ENCODE data around the gene KRTAP2-2. TPM values are rescaled to one million over a fixed set of nuclear protein-coding genes. Genes with fewer than 3 reads are reported as not detected.
"Not testable (repeated sequence)": the region's sequence is repeated elsewhere in the genome, so short reads cannot be mapped to it uniquely, and the experiment has no call there.

Gene KRTAP2-2, protein sequence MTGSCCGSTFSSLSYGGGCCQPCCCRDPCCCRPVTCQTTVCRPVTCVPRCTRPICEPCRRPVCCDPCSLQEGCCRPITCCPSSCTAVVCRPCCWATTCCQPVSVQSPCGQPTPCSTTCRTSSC
- total RNA-seq (not detected), polyA plus RNA-seq (not detected)
- long read RNA-seq, donor 1 = 0 reads
- long read RNA-seq, donor 2 = 0 reads
- long read RNA-seq, donor 3 = 0 reads
- long read RNA-seq, donor 4 = 0 reads

DNA sequence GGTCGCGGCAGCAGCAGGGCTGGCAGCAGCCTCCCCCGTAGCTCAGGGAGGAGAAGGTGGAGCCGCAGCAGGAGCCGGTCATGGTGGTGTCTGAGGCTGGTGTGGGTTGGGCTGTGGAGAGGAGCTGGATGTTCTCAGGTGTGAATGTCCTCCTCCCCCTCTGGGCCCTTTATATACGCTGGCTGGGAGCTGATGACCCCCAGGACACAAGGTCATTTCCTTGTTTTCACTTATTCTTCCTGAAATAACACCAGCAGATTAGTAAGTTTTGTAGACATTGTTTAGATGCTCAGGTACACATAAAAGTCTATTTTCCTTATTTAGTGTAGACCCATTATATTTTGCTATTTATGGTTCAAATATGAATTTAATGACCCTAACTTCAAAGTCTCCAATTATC, at the start of gene KRTAP2-2:
Gene KRTAP2-2 (minus strand): TSS at position 101 of the 400 bp plus-strand sequence. CDS start 19 bp downstream, at position 82.
- DNase-seq; H3K4me1 ChIP-seq (ENCODE audit: control insufficient read depth, insufficient read depth, low read length); ATAC-seq; intact Hi-C loops (cut with DNase I); H3K27ac ChIP-seq (ENCODE audit: low read length); H3K27me3 ChIP-seq (ENCODE audit: control insufficient read depth, insufficient read depth); H3K9me3 ChIP-seq (ENCODE audit: control insufficient read depth, low read length); H3K4me3 ChIP-seq (ENCODE audit: low read length): not testable (repeated sequence)
- 39% methylated on average over 1 of the region's 6 CpGs for WGBS

DNA sequence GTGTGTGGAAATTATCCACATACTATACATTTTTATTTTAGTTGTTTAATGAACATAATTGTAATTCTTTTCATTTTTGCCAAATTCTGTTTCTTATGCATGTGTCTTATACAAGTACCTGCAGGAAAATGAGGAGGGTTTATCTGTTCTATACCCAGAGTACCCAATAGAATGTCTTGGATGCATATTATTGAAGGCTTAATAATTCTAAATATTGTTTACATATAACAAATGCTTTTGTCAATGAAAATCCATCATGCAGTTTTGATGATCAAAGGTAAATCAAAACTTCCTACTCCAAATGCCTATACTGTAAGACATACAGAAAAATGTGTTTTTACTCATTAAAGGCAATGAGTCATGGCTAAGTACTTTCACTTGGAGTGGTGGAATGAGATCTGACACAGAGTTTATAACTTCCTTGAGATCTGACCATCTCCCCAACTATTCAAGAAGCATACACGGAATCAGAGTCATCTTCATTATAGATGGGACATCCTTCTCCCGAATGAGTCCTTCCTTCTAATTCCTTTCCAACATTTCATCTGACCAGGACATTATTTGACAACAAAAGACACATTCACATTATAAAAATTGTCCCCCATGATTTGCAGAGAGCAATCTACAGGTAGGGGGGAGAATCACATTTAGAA, 49.5 kb upstream of the KRTAP2-2 start:
- H3K9me3 ChIP-seq (ENCODE audit: control insufficient read depth, low read length); H3K4me1 ChIP-seq (ENCODE audit: control insufficient read depth, insufficient read depth, low read length); H3K27me3 ChIP-seq (ENCODE audit: control insufficient read depth, insufficient read depth); ATAC-seq; intact Hi-C loops (cut with DNase I); H3K27ac ChIP-seq (ENCODE audit: low read length); H3K4me3 ChIP-seq (ENCODE audit: low read length); DNase-seq: not testable (repeated sequence)
- 67% methylated on average over 2 of the region's 2 CpGs for WGBS

DNA sequence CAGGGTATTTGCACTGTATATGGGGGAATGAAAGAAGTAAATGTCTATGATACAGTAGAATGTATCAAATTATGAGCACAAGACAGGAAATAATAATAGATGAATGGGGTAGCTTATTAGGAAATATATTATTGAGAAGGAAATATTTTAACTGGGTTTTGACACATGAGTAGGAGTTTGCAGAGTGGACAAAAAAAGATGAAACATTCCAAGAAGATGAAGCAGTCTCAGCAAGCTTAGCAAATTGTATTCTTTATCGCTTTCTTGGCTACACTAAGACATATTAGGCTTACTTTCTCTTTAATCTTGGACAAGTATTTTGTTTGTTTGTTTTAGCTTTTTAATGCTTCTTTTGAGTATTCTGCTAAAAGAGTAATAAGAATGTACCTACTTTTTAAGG, 48.9 kb upstream of the KRTAP2-2 start:
- WGBS = 91% methylated on average over 1 of the region's 1 CpG
- Histone ChIP-seq H3K27ac (ENCODE audit: low read length) (no peak overlapping the region), H3K4me3 (ENCODE audit: low read length) (no peak overlapping the region), H3K9me3 (ENCODE audit: control insufficient read depth, low read length) (no peaks in the 10 kb centered on the region), H3K27me3 (ENCODE audit: control insufficient read depth, insufficient read depth) (no peaks in the 10 kb centered on the region), H3K4me1 (ENCODE audit: control insufficient read depth, insufficient read depth, low read length) (no peaks in the 10 kb centered on the region)
- ATAC-seq (no peak), DNase-seq (no peak)
- intact Hi-C loops (cut with DNase I) = no loop called here

DNA sequence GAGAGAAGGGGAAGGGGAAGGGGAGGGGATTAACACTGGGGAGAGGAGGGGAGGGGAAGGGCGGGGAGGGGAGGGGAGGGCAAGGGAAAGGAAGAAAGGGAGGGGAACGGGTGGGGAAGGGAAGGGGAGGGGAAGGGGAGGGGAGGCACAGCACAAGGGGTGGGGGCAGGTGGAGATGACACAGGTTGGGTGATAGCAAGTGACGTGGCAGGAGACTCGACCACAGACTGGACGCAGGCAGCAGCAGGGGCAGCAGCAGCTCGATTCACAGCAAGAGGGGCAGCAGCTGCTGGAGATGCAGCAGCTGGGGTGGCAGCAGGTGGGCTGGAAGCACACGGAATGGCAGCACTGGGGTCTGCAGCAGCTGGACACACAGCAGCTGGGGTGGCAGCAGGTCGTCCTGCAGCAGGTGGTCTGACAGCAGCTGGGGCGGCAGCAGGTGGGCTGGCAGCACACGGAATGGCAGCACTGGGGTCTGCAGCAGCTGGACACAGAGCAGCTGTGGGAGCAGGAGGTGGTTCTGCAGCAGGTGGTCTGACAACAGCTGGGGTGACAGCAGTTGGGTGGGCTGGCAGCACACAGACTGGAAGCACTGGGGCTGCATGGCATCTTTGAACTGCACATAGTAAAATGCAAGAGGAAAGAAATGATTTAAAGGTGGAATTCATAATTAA, 46.7 kb upstream of the KRTAP2-2 start, which contains the start of gene KRTAP4-16:
Gene KRTAP4-16 (minus strand): TSS at position 624 of the 674 bp plus-strand sequence. CDS start 0 bp downstream, at position 624.
- no peak for ATAC-seq
- H3K27me3 ChIP-seq (ENCODE audit: control insufficient read depth, insufficient read depth) = no peaks in the 10 kb centered on the region
- WGBS = 45% methylated on average over 10 of the region's 10 CpGs

DNA sequence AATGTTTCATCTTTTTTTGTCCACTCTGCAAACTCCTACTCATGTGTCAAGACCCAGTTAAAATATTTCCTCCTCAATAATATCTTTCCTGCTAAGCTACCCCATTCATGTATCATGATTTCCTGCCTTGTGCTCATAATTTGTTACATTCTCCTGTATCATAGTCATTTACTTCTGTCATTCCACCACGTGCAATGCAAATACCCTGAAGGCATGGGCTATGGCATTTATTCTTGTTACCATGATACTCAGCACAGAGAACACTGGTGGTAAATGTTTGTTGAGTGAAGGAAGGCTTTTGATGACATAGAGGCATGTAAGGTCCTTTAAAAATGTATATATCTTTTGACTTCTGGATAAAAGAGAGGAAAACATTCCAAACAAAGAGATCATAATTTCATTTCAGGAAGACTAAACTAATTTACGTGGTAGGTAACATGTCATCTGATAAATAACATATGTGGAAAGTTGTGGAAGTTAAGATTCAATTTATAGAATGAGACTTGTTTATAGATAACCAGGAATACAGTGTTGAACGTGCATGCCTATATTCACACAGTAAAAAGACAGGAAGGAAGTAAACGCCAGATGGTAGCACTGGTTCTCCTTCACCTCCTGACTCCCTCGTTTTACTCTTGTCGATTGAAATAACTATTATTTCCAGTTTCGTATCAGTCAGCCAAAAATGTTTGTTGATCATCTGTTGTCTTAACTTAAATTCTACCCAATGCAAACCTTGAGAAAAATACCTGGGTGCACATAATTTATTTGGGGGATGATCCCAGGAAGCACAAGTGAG, 44.9 kb upstream of the KRTAP2-2 start:
- H3K4me3 ChIP-seq (ENCODE audit: low read length); H3K4me1 ChIP-seq (ENCODE audit: control insufficient read depth, insufficient read depth, low read length); H3K9me3 ChIP-seq (ENCODE audit: control insufficient read depth, low read length); H3K27ac ChIP-seq (ENCODE audit: low read length); H3K27me3 ChIP-seq (ENCODE audit: control insufficient read depth, insufficient read depth); ATAC-seq; DNase-seq; intact Hi-C loops (cut with DNase I): not testable (repeated sequence)
- WGBS = 48% methylated on average over 7 of the region's 7 CpGs

More for the DNA sequence above, 46.7 kb upstream of the KRTAP2-2 start, which contains the start of gene KRTAP4-16:
- H3K4me3 ChIP-seq (ENCODE audit: low read length) = no peak within 1 kb of the TSS
- H3K27ac ChIP-seq (ENCODE audit: low read length) = no peak within 1 kb of the TSS
- intact Hi-C loops (cut with DNase I) = no loop called here
- H3K4me1 ChIP-seq (ENCODE audit: control insufficient read depth, insufficient read depth, low read length) = no peaks in the 10 kb centered on the region
- H3K9me3 ChIP-seq (ENCODE audit: control insufficient read depth, low read length) = no peaks in the 10 kb centered on the region
- no peak for DNase-seq

DNA sequence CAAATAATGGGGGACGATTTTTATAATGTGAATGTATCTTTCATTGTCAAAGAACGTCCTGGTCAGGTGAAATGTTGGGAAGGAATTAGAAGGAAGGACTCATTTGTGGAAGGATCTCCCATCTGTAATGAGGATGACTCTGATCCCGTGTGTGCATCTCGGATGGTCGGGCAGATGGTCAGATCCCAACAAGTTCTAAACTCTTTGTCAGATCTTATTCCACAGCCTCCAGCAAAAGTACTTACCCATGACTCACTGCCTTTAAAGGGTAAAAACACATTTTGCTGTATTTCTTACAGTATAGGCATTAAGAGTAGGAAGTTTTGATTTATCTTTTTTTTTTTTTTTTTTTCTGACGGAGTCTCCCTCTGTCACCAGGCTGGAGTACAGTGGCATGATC, 43.5 kb upstream of the KRTAP2-2 start:
- Histone ChIP-seq H3K9me3 (ENCODE audit: control insufficient read depth, low read length) (no peaks in the 10 kb centered on the region), H3K4me3 (ENCODE audit: low read length) (no peak overlapping the region), H3K4me1 (ENCODE audit: control insufficient read depth, insufficient read depth, low read length) (no peaks in the 10 kb centered on the region), H3K27ac (ENCODE audit: low read length) (no peak overlapping the region), H3K27me3 (ENCODE audit: control insufficient read depth, insufficient read depth) (no peaks in the 10 kb centered on the region)
- ATAC-seq (no peak), DNase-seq (no peak)
- intact Hi-C loops (cut with DNase I) = no loop called here
- 81% methylated on average over 6 of the region's 6 CpGs for WGBS

DNA sequence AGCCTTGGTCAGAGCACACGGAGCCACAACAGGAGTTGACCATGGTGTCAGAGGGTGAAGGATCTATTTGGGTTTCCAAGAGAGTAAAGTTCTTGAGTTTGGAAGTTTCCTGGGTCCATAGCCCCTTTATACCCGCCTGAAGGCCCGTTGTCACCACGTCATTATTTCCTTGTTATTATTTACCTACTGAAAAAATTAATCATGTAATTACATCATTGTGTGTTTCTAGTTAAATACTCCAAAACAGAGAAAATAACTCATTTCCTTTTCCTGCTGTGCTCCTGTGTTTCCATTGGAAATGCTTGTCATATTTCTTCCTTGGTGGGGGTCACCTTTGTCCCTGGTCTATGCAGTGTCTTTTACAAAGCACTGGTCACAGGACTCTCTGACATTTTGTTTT, 43.0 kb upstream of the KRTAP2-2 start, which contains the start of gene KRTAP4-8:
Gene KRTAP4-8 (minus strand): TSS at position 101 of the 400 bp plus-strand sequence. CDS start 58 bp downstream, at position 43.
- ATAC-seq (no peak), DNase-seq (no peak)
- Histone ChIP-seq H3K4me1 (ENCODE audit: control insufficient read depth, insufficient read depth, low read length) (no peaks in the 10 kb centered on the region), H3K27me3 (ENCODE audit: control insufficient read depth, insufficient read depth) (no peaks in the 10 kb centered on the region), H3K9me3 (ENCODE audit: control insufficient read depth, low read length) (no peaks in the 10 kb centered on the region), H3K27ac (ENCODE audit: low read length) (no peak within 1 kb of the TSS), H3K4me3 (ENCODE audit: low read length) (no peak within 1 kb of the TSS)
- intact Hi-C loops (cut with DNase I) = no loop called here
- 58% methylated on average over 4 of the region's 4 CpGs for WGBS

DNA sequence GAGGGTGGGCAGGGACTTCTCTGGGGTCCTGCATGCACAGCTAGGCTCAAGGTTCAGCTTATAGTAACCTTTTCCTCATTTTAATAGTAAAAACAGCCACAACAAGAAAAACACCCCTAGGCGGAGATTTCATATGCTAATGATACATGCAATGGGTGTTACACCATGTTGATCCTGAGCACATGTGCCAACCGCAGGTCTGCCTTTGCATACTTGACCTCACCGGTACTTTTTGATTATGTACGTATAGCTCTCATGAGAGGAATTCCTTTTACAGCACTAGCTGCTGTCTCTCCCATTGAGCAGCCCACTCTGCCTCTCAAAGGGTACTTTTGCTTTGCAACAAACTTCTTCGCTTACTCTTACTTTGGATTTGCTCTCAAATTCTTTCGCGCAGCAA, 41.0 kb upstream of the KRTAP2-2 start:
- no peaks in the 10 kb centered on the region for H3K4me1 ChIP-seq (ENCODE audit: control insufficient read depth, insufficient read depth, low read length)
- 74% methylated on average over 7 of the region's 7 CpGs for WGBS
- DNase-seq (no peak), ATAC-seq (no peak)
- H3K9me3 ChIP-seq (ENCODE audit: control insufficient read depth, low read length) = no peaks in the 10 kb centered on the region
- no peak overlapping the region for H3K27ac ChIP-seq (ENCODE audit: low read length)
- intact Hi-C loops (cut with DNase I) = no loop called here
- no peaks in the 10 kb centered on the region for H3K27me3 ChIP-seq (ENCODE audit: control insufficient read depth, insufficient read depth)
- H3K4me3 ChIP-seq (ENCODE audit: low read length) = no peak overlapping the region

DNA sequence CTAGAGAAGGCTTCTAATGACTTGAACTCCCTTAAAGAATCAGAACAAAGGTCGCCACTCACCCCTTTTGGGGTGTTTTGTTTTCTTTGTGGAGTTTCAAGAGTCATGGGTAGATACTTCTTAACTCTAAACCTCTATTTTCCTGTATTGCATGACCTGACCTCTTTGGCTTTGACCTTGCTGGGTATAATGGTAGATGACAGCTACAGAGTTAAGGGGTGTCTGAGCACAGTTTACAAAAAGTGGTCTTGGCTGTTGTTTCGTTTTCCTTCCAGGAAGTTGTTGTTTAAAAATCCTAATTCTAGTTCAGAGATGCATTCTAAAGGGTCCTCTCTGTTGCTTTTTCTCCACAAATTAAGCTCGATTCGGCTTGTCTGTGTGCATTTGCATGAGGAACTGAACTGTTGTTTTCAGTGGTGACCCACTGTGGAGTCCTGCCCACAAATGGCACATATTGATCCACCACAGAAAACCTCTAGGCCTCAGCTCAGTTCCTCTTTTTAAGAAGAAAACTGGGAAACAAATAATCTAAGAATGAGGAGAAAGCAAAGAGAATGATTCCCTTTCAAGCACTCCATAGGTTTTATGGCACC, 33.8 kb upstream of the KRTAP2-2 start:
- intact Hi-C loops (cut with DNase I); H3K27ac ChIP-seq (ENCODE audit: low read length); H3K27me3 ChIP-seq (ENCODE audit: control insufficient read depth, insufficient read depth); DNase-seq; H3K9me3 ChIP-seq (ENCODE audit: control insufficient read depth, low read length); H3K4me3 ChIP-seq (ENCODE audit: low read length); ATAC-seq; H3K4me1 ChIP-seq (ENCODE audit: control insufficient read depth, insufficient read depth, low read length): not testable (repeated sequence)
- 63% methylated on average over 4 of the region's 4 CpGs for WGBS

DNA sequence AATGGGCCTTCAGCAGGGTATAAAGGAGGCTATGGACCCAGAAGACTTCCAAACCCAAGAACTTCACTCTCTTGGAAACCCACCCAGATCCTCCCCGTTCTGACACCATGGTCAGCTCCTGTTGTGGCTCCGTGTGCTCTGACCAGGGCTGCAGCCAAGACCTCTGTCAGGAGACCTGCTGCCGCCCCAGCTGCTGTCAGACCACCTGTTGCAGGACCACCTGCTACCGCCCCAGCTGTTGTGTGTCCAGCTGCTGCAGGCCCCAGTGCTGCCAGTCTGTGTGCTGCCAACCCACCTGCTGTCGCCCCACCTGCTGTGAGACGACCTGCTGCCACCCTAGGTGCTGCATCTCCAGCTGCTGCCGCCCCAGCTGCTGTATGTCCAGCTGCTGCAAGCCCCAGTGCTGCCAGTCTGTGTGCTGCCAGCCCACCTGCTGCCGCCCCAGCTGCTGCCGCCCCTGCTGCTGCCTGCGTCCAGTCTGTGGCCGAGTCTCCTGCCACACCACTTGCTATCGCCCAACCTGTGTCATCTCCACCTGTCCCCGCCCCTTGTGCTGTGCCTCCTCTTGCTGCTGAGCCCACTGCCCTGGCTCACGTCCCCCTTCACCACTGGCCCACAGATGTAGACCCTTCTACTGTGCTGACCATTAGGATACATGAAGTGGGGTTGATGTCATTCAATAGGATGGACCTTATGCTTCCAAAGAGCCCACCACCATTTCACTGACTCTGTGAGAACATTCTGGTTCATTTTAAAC, 29.2 kb upstream of the KRTAP2-2 start, which contains the start of gene KRTAP4-7:
Gene KRTAP4-7 (plus strand): TSS at position 51 of the 757 bp plus-strand sequence. CDS start 57 bp downstream, at position 108.
- DNase-seq; H3K27me3 ChIP-seq (ENCODE audit: control insufficient read depth, insufficient read depth); intact Hi-C loops (cut with DNase I); H3K9me3 ChIP-seq (ENCODE audit: control insufficient read depth, low read length); H3K4me3 ChIP-seq (ENCODE audit: low read length); H3K27ac ChIP-seq (ENCODE audit: low read length); ATAC-seq; H3K4me1 ChIP-seq (ENCODE audit: control insufficient read depth, insufficient read depth, low read length): not testable (repeated sequence)
- WGBS = 77% methylated on average over 14 of the region's 14 CpGs

All from right cardiac atrium (tissue), 5 donors.